ENCODE measurements around the gene ETS2.

The ETS2 gene

DNA sequence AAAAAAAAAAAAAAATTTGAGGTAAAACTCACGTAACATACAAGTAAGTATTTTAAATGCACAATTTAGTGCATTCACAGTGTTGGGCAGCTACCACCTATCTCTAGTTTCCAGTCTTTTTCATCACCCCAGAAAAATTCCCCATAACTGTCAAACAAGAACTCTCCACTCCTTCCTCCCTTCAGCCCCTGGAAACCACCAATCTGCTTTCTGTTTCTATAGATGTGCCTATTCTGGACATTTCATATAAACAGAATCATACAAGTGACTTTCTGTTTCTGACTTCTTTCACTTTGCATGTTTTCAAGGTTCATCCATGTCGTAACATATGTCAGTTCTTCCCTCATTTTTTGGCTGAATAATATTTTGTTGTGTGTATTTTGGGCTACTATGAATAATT is 24.9 kb upstream of the ETS2 start:
- no peak overlapping the region for H3K27ac ChIP-seq
- no peak for TF ChIP-seq ZFX (IDR thresholded peaks at IDR 0.05; ENCODE audit: borderline replicate concordance)
- TF ChIP-seq, protein P1, sequence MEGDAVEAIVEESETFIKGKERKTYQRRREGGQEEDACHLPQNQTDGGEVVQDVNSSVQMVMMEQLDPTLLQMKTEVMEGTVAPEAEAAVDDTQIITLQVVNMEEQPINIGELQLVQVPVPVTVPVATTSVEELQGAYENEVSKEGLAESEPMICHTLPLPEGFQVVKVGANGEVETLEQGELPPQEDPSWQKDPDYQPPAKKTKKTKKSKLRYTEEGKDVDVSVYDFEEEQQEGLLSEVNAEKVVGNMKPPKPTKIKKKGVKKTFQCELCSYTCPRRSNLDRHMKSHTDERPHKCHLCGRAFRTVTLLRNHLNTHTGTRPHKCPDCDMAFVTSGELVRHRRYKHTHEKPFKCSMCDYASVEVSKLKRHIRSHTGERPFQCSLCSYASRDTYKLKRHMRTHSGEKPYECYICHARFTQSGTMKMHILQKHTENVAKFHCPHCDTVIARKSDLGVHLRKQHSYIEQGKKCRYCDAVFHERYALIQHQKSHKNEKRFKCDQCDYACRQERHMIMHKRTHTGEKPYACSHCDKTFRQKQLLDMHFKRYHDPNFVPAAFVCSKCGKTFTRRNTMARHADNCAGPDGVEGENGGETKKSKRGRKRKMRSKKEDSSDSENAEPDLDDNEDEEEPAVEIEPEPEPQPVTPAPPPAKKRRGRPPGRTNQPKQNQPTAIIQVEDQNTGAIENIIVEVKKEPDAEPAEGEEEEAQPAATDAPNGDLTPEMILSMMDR (IDR thresholded peaks at IDR 0.05), result no peak

DNA sequence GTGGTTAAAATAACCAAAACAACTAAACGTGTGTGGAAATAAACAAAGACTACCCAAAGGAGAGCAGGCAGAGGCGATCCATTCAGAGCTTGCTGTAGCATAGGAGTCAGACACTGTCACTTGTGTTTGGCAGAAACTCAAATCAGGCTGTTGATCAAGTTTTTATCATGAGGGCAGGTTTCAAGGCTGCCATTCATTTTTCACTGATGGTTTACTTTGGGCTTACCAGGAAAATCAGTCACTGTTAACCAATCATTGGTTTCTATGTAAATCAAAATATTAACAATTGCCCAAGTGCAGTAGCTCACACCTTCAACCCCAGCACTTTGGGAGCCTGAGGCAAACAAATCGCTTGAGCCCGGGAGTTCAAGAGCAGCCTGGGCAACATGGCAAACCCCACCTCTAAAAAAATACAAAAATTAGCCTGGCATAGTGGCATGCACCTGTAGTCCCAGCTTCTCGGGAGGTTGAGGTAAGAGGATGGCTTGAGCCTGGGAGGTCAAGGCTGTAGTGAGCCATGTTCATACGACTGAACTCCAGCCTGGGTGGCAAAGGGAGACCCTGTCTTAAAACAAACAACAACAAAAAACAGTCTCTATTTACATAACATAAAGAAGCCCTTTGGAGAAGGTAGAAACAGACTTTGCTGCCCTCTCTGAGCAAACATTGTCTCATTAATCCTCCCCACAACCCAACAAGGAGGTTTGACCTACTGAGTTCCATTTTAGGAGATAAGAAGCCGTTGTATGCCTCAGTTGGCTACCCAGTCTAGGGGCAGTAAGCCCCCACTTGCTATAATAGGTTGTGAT is 21.1 kb upstream of the ETS2 start:
- TF ChIP-seq, protein P1 (IDR thresholded peaks at IDR 0.05), result no peak
- no peak for TF ChIP-seq ZFX (IDR thresholded peaks at IDR 0.05; ENCODE audit: borderline replicate concordance)
- H3K27ac ChIP-seq, result peak overlapping the region; percentile 36

DNA sequence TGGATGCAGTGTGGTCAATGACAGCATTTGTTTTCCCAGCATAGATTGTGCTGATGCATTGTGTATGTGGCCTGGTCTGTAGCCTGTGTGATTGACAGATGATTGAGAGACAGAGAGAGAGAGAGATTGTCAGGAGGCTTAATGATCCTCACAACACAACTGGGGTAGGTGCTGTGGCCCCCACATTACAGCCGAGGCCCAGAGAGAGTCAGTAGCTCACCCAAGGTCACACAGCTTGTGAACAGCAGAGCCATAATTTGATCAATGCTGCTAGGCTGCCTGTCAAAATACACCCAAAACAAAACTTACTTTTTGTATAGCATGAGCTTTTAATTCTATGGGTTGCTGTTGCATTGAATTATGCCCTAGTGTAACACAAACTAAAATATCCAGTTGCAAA is 20.2 kb upstream of the ETS2 start:
- TF ChIP-seq ZFX (IDR thresholded peaks at IDR 0.05; ENCODE audit: borderline replicate concordance), result no peak
- TF ChIP-seq, protein P1 (IDR thresholded peaks at IDR 0.05), result no peak
- H3K27ac ChIP-seq, result 0 out of 2 replicates have a peak overlapping the region, but pooled peaks have one; percentile 36

DNA sequence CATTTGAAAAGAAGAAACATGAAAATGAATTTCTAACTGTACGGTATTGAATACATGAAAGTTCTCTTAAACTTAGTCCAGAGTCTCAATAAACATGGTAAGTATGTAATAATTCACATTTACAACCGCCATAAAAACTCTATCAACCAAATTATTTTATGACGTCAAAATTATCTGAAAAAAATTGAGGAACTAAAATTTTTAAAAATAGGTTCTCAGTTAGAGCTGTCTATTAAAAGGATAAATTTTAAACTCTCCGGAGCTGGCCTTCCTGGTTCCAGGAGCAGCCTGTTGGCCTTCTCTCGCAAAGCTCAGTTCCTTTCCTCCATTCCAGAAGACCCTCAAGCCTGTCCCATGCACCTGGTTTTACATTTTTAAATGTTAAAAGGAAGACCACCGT is 18.7 kb upstream of the ETS2 start:
- TF ChIP-seq, protein P1 (IDR thresholded peaks at IDR 0.05), result no peak
- TF ChIP-seq ZFX (IDR thresholded peaks at IDR 0.05; ENCODE audit: borderline replicate concordance), result no peak
- peak overlapping the region; percentile 79 for H3K27ac ChIP-seq

DNA sequence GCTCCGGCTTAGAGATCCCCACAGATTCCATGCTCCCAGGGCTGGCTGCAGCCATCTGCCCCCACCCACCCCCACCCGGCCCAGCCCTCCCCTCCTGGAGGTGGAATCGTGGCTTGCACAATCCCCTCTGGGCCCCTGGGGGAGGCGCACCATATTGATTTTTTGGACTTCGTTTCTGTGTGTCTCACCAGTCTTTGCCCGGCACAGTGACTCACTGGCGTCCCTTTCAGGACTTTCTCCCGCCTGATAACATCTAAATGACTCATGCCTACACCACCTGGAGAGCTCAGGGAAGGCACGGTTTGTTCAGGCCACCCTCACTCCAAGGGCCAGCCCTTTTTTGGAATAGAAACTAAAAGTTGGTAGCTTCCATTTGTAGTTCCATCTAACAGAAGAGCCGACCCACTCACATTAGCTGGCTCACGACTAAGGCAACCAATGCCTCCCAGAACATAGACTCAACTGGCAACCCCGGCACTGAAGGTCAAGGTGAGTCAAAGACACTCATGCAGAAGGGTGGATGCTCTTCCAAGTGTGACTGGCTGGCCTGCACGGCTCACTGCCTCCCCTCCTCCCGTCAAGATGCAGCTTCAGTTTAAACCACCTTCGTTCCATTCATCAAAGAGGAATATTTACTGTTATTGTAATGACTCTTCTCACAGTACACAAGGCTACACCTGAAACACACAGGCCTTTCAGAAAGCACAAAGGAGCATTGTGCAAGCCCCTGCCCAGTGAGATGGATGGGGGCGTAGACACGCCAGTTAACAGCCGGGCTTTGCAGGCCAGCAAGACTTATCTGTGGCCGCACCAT is 18.1 kb upstream of the ETS2 start:
- TF ChIP-seq ZFX (IDR thresholded peaks at IDR 0.05; ENCODE audit: borderline replicate concordance), result no peak
- TF ChIP-seq, protein P1 (IDR thresholded peaks at IDR 0.05), result no peak
- H3K27ac ChIP-seq, result peak overlapping the region; percentile 79

DNA sequence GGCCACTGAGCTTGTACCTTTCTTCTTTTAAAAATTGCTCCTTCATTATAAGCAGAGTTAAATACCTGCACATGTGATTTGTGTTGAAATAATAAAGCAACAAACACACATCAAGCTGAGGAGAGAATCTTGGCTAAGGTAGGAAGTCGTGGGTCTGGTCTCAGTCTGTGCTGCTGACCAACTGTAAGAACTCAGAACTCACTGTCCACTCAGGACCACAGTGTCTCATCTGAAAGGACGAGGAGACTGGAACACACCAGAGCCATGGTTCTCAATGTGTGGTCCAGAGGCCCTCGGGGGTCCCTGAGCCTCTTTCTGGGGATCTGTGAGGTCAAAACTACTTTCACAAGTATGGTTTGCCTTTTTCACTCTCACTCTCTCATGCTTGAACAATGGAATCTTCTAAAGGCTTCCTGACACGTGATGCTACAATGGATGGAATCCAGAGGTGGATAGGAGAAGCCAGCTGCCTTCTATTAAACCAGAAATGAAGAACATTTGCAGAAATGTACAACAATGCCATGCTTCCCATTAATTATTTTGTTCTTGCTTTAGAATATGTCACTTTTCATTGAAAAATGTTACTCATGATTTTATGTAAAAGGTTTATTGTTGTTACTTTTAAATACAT is 17.3 kb upstream of the ETS2 start:
- no peak for TF ChIP-seq ZFX (IDR thresholded peaks at IDR 0.05; ENCODE audit: borderline replicate concordance)
- TF ChIP-seq, protein P1 (IDR thresholded peaks at IDR 0.05), result no peak
- H3K27ac ChIP-seq, result peak overlapping the region; percentile 79
